ENCODE data around the gene NELFB.

NELFB gene

GRCh38 chr9:137223078-137223970 is 31.8 kb upstream of the NELFB start:
- peak; percentile 93 to 97 for DNase-seq (ENCODE audit: low read depth in 2 of 2)

- DNase-seq (ENCODE audit: low read depth in 2 of 2): no peak
Measured at GRCh38 chr9:137224830-137225694, 30.1 kb upstream of the NELFB start, which contains the start of gene CYSRT1. CYSRT1 (plus strand) TSS chr9:137225174; CDS start chr9:137225622, 448 bp downstream.

- no peak for DNase-seq (ENCODE audit: low read depth in 2 of 2)
Measured at GRCh38 chr9:137225699-137226331, 29.3 kb upstream of the NELFB start.

- DNase-seq (ENCODE audit: low read depth in 2 of 2): no peak
Measured at GRCh38 chr9:137226338-137227053, 28.6 kb upstream of the NELFB start.

GRCh38 chr9:137227054-137227852 is 27.9 kb upstream of the NELFB start, which contains the start of gene RNF224:
RNF224 (plus strand) TSS chr9:137227502; CDS start chr9:137228336, 834 bp downstream.
- peak; percentile 60 to 72 for DNase-seq (ENCODE audit: low read depth in 2 of 2)

GRCh38 chr9:137227853-137228505 is 27.1 kb upstream of the NELFB start:
- no peak for DNase-seq (ENCODE audit: low read depth in 2 of 2)

GRCh38 chr9:137228506-137228967 is 26.6 kb upstream of the NELFB start:
- no peak for DNase-seq (ENCODE audit: low read depth in 2 of 2)

- no peak for DNase-seq (ENCODE audit: low read depth in 2 of 2)
Measured at GRCh38 chr9:137228968-137229896, 25.9 kb upstream of the NELFB start.

- DNase-seq (ENCODE audit: low read depth in 2 of 2): no peak
Measured at GRCh38 chr9:137229903-137230704, 25.0 kb upstream of the NELFB start.

- no peak for DNase-seq (ENCODE audit: low read depth in 2 of 2)
Measured at GRCh38 chr9:137230705-137231371, 24.3 kb upstream of the NELFB start, which contains the start of gene SLC34A3. SLC34A3 (plus strand) TSS chr9:137230901; CDS start chr9:137231703, 802 bp downstream.

GRCh38 chr9:137231372-137232039 is 23.6 kb upstream of the NELFB start:
- DNase-seq (ENCODE audit: low read depth in 2 of 2): no peak

GRCh38 chr9:137232101-137232500 is 23.0 kb upstream of the NELFB start:
- no peak for DNase-seq (ENCODE audit: low read depth in 2 of 2)

- DNase-seq (ENCODE audit: low read depth in 2 of 2): no peak
Measured at GRCh38 chr9:137232510-137232909, 22.6 kb upstream of the NELFB start.

- DNase-seq (ENCODE audit: low read depth in 2 of 2): no peak
Measured at GRCh38 chr9:137233143-137233980, 21.8 kb upstream of the NELFB start.

GRCh38 chr9:137234055-137234697 is 21.0 kb upstream of the NELFB start:
- no peak for DNase-seq (ENCODE audit: low read depth in 2 of 2)

Measured in stimulated activated CD8-positive, alpha-beta memory T cell treated with anti-CD3 and anti-CD28 coated beads, Interleukin-2, amount 100 ng/mL, for 1 hour (primary cell).